D341Med (cell line): ENCODE results near the gene MAGEB16.

Experiments
- DNase-seq: peaks from one replicate; pipeline ENCODE4 v3.0.0; 2012; ENCODE audit warnings: low spot score

MAGEB16 gene

GRCh38 chrX:35798042-35798441 lies at the start of gene MAGEB16:
Gene MAGEB16, plus strand, starts transcription at chrX:35798342. Its CDS starts 3,855 bp downstream, at chrX:35802197.
- DNase-seq = no peak

GRCh38 chrX:35773958-35774564 lies 24.1 kb upstream of the MAGEB16 start:
- DNase-seq = no peak

- no peak for DNase-seq
Observed at GRCh38 chrX:35785075-35785474, 13.1 kb upstream of the MAGEB16 start.

- DNase-seq = no peak
Observed at GRCh38 chrX:35786271-35786670, 11.9 kb upstream of the MAGEB16 start.

DNA sequence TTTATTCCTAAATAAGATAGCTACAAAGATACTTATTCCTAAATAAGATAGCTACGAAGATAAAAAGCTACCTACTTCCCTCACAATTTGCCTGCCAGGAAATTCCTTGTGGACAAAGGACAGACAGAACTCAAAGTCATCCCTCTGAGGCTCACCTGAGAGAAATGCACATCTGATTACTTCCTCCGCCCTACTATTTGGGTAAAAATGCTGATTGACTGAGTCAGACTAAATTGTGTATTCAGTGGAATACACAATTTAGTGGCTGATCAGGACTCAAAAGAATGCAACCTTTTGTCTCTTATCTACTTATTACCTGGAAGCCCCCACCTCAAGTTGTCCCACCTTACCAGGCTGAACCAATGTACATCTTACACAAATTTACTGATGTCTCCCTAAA lies 10.3 kb upstream of the MAGEB16 start:
- no peak for DNase-seq

- no peak for DNase-seq
Observed at GRCh38 chrX:35800474-35800873, 2.3 kb downstream of the MAGEB16 start.

DNA sequence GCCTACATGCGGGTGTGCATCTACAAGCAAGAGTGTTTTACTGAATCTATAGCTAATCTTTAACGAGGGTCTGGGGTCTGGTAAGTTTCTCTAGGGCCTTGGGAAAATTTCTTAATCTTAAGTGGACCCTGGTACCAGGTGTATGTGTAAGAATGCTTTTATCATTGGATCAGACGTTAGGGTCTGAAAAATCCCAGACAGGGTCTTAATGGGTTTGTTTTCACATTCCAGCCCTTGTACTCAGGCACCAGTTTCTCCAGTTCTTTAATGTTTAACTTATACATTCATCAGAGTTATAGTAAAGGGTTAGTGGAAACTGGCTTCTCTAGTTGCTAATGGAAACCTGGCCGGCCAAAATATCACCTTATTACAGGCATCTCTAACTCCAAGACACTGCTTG lies 11.6 kb downstream of the MAGEB16 start:
- DNase-seq = no peak

GRCh38 chrX:35819241-35819640 lies 21.1 kb downstream of the MAGEB16 start:
- no peak for DNase-seq

GRCh38 chrX:35826503-35826902 lies 28.4 kb downstream of the MAGEB16 start:
- no peak for DNase-seq

DNA sequence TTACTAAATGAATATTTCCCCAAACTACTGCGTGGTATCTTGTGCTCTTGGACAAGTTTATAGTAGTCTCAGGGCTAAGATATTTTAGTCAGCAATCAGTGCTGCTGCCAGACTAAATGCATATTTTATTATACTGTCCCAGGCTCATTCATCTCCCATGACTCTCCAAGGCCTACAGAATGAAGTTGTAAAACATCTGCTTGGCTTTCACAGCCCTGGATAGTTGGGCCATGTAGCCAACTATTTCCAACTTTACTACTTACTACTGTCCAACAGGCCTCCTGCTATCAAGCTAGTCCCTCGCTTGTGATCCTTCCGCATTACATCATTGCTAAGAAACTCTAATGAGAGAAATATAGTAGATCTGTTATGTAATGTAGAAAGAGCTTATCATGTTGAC lies 31.4 kb downstream of the MAGEB16 start:
- DNase-seq = no peak

GRCh38 chrX:35841872-35842271 lies 43.7 kb downstream of the MAGEB16 start:
- no peak for DNase-seq

- DNase-seq = no peak
Observed at GRCh38 chrX:35842674-35843073, 44.5 kb downstream of the MAGEB16 start.

- DNase-seq = no peak
Observed at GRCh38 chrX:35847736-35848135, 49.6 kb downstream of the MAGEB16 start.
